GM10266 (cell line): ENCODE results near the gene TMEM144.

ENCODE experiments used
- DNase-seq: peaks from one replicate; pipeline ENCODE4 v3.0.0; 2012; ENCODE audit errors: extremely low spot score
- TF ChIP-seq, protein P1 (sequence below): IDR thresholded peaks from 2 replicates; pipeline ENCODE4 v1.5.1; 2012; ENCODE audit warnings: mild to moderate bottlenecking, low read depth; ENCODE audit not compliant: control insufficient read depth, insufficient read depth; ENCODE audit errors: missing control alignments

The TMEM144 gene

DNA sequence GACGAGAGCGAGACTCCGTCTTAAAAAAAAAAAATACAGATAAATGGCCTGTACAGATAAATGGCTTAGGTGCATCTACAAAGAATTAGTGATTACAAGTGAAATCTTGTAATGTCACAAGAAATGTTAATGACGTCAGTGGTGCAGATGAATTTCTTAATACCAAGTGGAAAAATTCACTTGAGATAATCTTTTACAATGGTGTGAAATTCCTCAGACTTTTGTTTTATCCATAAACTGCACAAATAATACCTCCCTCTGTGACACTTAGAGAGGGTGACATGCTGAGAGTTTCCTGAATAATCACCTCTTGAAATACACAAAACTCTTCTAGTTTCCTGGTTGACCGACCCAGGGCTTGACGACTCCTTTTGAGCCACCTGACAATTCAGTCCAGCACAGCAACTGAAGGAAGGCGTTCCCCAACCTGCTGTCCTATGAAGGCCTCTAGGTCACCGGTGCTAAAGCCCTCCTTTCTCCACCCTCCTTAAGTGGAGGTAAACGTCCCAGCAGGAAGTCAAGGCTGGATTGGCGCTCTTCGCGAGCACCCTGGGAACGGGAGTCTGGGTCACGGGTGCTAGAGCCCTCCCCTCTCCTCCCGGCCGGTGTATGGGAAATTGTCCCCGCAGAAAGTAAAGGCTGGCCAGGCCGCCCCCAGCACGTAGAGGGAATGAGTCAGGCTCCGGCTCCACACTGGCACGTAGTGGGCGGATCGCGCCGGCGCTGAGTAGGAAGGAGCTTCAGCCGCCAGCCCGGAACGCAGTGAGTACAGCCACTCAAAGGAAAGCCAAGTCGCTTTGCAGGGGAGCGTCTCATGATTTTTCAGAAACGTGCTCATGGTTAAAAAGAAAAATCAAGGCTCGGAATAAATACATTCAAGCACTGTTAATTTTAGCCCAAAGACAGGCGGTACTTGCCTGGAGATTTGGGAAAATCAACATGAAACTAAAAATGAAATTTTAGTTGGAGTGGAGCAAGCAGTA is at the start of gene TMEM144:
TSS of gene TMEM144 (plus strand) at position 662 of the 983 bp plus-strand sequence. CDS start 2,182 bp downstream, outside the sequence.
- DNase-seq: peak; percentile 35
- TF ChIP-seq, protein P1, sequence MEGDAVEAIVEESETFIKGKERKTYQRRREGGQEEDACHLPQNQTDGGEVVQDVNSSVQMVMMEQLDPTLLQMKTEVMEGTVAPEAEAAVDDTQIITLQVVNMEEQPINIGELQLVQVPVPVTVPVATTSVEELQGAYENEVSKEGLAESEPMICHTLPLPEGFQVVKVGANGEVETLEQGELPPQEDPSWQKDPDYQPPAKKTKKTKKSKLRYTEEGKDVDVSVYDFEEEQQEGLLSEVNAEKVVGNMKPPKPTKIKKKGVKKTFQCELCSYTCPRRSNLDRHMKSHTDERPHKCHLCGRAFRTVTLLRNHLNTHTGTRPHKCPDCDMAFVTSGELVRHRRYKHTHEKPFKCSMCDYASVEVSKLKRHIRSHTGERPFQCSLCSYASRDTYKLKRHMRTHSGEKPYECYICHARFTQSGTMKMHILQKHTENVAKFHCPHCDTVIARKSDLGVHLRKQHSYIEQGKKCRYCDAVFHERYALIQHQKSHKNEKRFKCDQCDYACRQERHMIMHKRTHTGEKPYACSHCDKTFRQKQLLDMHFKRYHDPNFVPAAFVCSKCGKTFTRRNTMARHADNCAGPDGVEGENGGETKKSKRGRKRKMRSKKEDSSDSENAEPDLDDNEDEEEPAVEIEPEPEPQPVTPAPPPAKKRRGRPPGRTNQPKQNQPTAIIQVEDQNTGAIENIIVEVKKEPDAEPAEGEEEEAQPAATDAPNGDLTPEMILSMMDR: no peak

GRCh38 chr4:158161551-158162354 is 48.5 kb upstream of the TMEM144 start:
- TF ChIP-seq, protein P1: no peak
- no peak for DNase-seq

- TF ChIP-seq, protein P1: no peak
- DNase-seq: no peak
These were observed 47.7 kb upstream of the TMEM144 start for GRCh38 chr4:158162631-158163030.

- no peak for DNase-seq
- TF ChIP-seq, protein P1: no peak
These were observed 46.1 kb upstream of the TMEM144 start for GRCh38 chr4:158163941-158164767.

- DNase-seq: no peak
- TF ChIP-seq, protein P1: no peak
These were observed 45.5 kb upstream of the TMEM144 start for GRCh38 chr4:158164768-158165213.

DNA sequence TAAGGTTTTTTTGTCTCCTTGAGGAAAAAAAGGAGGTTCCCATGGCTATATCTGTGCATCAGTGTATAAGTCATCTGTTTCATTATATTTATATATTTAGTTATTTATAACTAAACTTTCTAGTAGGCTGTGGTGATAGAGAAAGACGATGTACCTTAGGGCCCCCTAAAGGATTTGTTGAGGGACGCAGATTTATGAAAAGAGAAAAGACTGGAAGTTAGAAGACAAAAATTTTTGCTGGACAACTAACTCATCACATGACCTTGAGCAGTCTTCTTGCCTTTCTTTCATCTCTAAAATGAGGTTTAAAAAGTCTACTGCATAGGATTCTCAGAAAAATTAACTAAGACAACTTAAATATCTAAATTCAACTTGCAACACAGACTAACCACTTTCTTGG is 43.6 kb upstream of the TMEM144 start:
- TF ChIP-seq, protein P1: no peak

More for the DNA sequence above, 43.6 kb upstream of the TMEM144 start:
- DNase-seq: no peak
